ENCODE results near the gene ZNF76.
"Not testable (repeated sequence)": the region's sequence is repeated elsewhere in the genome, so short reads cannot be mapped to it uniquely, and the experiment has no call there.

ZNF76 gene

GRCh38 chr6:35327349-35328027 is 68.0 kb downstream of the ZNF76 start:
- Histone ChIP-seq H3K9ac (ENCODE audit: low read depth, low read length) (no peak overlapping the region), H3K9me3 (ENCODE audit: control insufficient read depth, insufficient read depth, low read length) (no peaks in the 10 kb centered on the region), H3K4me1 (ENCODE audit: control insufficient read depth, insufficient read depth, low read length) (peaks cover 2% of the 10 kb centered on the region), H3K27me3 (ENCODE audit: control insufficient read depth, insufficient read depth, low read length) (no peaks in the 10 kb centered on the region), H3K4me3 (ENCODE audit: low read depth, low read length) (no peak overlapping the region), H3K36me3 (ENCODE audit: control insufficient read depth, insufficient read depth, low read length) (no peaks in the 10 kb centered on the region)

- Histone ChIP-seq H3K27me3 (ENCODE audit: control insufficient read depth, insufficient read depth, low read length) (no peaks in the 10 kb centered on the region), H3K9ac (ENCODE audit: low read depth, low read length) (no peak overlapping the region), H3K36me3 (ENCODE audit: control insufficient read depth, insufficient read depth, low read length) (no peaks in the 10 kb centered on the region), H3K4me1 (ENCODE audit: control insufficient read depth, insufficient read depth, low read length) (peaks cover 2% of the 10 kb centered on the region), H3K4me3 (ENCODE audit: low read depth, low read length) (no peak overlapping the region), H3K9me3 (ENCODE audit: control insufficient read depth, insufficient read depth, low read length) (no peaks in the 10 kb centered on the region)
Observed at GRCh38 chr6:35328108-35328723, 68.7 kb downstream of the ZNF76 start.

GRCh38 chr6:35328965-35329364 is 69.4 kb downstream of the ZNF76 start:
- H3K36me3 ChIP-seq (ENCODE audit: control insufficient read depth, insufficient read depth, low read length); H3K9me3 ChIP-seq (ENCODE audit: control insufficient read depth, insufficient read depth, low read length); H3K4me3 ChIP-seq (ENCODE audit: low read depth, low read length); H3K9ac ChIP-seq (ENCODE audit: low read depth, low read length); H3K27me3 ChIP-seq (ENCODE audit: control insufficient read depth, insufficient read depth, low read length); H3K4me1 ChIP-seq (ENCODE audit: control insufficient read depth, insufficient read depth, low read length): not testable (repeated sequence)

GRCh38 chr6:35330541-35331119 is 71.1 kb downstream of the ZNF76 start:
- Histone ChIP-seq H3K4me1 (ENCODE audit: control insufficient read depth, insufficient read depth, low read length) (peaks cover 2% of the 10 kb centered on the region), H3K27me3 (ENCODE audit: control insufficient read depth, insufficient read depth, low read length) (no peaks in the 10 kb centered on the region), H3K9me3 (ENCODE audit: control insufficient read depth, insufficient read depth, low read length) (no peaks in the 10 kb centered on the region), H3K9ac (ENCODE audit: low read depth, low read length) (no peak overlapping the region), H3K4me3 (ENCODE audit: low read depth, low read length) (no peak overlapping the region), H3K36me3 (ENCODE audit: control insufficient read depth, insufficient read depth, low read length) (no peaks in the 10 kb centered on the region)

GRCh38 chr6:35332074-35332887 is 72.7 kb downstream of the ZNF76 start:
- H3K4me1 ChIP-seq (ENCODE audit: control insufficient read depth, insufficient read depth, low read length); H3K9me3 ChIP-seq (ENCODE audit: control insufficient read depth, insufficient read depth, low read length); H3K27me3 ChIP-seq (ENCODE audit: control insufficient read depth, insufficient read depth, low read length); H3K9ac ChIP-seq (ENCODE audit: low read depth, low read length); H3K4me3 ChIP-seq (ENCODE audit: low read depth, low read length); H3K36me3 ChIP-seq (ENCODE audit: control insufficient read depth, insufficient read depth, low read length): not testable (repeated sequence)

DNA sequence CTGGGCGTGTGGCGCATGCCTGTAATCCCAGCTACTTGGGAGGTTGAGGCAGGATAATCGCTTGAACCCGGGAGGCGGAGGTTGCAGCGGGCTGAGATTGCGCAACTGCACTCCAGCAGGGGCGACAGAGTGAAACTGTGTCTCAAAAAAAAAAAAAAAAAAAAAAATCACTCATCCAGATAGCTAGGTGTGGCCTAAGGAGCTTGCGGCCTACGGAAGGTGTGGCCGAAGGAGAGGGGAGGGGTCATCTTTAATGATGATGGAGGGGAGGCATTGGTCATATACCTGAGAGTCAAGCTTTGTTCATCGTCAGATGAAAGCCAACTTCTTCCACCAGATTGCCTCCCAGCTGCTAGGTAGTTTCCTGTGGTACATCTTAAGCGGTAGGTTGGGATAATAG is 82.0 kb downstream of the ZNF76 start:
- Histone ChIP-seq H3K9ac (ENCODE audit: low read depth, low read length) (no peak overlapping the region), H3K9me3 (ENCODE audit: control insufficient read depth, insufficient read depth, low read length) (no peaks in the 10 kb centered on the region), H3K36me3 (ENCODE audit: control insufficient read depth, insufficient read depth, low read length) (peaks cover 4% of the 10 kb centered on the region), H3K27me3 (ENCODE audit: control insufficient read depth, insufficient read depth, low read length) (peaks cover 5% of the 10 kb centered on the region), H3K4me3 (ENCODE audit: low read depth, low read length) (no peak overlapping the region), H3K4me1 (ENCODE audit: control insufficient read depth, insufficient read depth, low read length) (peaks cover 7% of the 10 kb centered on the region)

DNA sequence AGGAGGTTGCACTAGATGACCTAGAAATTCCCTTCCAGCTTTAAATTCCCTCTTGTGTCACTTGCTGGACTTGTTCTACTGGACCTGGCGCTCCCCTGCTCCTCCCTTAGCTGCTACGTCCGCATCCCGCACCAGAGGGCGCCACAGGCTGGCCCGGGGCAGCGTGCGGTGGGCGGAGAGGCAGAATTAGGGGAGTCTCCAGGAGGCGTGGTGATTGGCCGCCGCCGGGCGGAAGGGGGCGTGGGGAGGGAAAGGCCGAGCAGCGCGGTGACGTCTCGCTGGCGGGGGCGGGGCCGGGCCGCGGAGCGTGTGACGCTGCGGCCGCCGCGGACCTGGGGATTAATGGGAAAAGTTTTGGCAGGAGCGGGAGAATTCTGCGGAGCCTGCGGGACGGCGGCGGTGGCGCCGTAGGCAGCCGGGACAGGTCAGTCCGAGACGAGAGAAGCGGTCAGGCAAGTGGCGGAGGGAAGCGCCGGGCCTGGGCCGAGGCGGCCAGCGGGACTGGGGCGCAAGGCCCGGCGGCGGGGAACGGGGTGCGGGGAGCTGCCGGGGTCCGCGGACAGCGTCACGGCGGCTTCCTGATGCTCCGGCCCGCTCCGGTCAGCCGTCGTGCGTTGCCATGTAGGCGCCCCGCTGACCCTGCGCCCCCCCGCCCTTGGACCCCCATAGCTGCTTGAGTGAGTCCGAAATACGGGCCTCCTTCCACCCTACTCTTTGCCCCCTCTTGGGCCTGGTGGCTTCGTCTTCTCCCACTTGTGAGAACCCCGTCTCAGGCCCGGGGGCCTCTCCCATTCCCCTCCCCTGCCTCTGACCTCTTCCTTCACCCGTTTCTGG is 82.9 kb downstream of the ZNF76 start, which contains the start of gene PPARD:
Gene PPARD (plus strand): TSS at position 301 of the 834 bp plus-strand sequence. CDS start 68,530 bp downstream, outside the sequence.
- peak within 1 kb of the TSS; percentile 71 for H3K4me3 ChIP-seq (ENCODE audit: low read depth, low read length)
- H3K4me1 ChIP-seq (ENCODE audit: control insufficient read depth, insufficient read depth, low read length), result peaks cover 7% of the 10 kb centered on the region
- peaks cover 4% of the 10 kb centered on the region for H3K36me3 ChIP-seq (ENCODE audit: control insufficient read depth, insufficient read depth, low read length)
- H3K27me3 ChIP-seq (ENCODE audit: control insufficient read depth, insufficient read depth, low read length), result peaks cover 5% of the 10 kb centered on the region
- H3K9me3 ChIP-seq (ENCODE audit: control insufficient read depth, insufficient read depth, low read length), result no peaks in the 10 kb centered on the region
- peak within 1 kb of the TSS; percentile 76 for H3K9ac ChIP-seq (ENCODE audit: low read depth, low read length)

- Histone ChIP-seq H3K36me3 (ENCODE audit: control insufficient read depth, insufficient read depth, low read length) (peaks cover 4% of the 10 kb centered on the region), H3K4me3 (ENCODE audit: low read depth, low read length) (peak overlapping the region; percentile 71), H3K27me3 (ENCODE audit: control insufficient read depth, insufficient read depth, low read length) (peaks cover 5% of the 10 kb centered on the region), H3K4me1 (ENCODE audit: control insufficient read depth, insufficient read depth, low read length) (peaks cover 7% of the 10 kb centered on the region), H3K9me3 (ENCODE audit: control insufficient read depth, insufficient read depth, low read length) (no peaks in the 10 kb centered on the region), H3K9ac (ENCODE audit: low read depth, low read length) (peak overlapping the region; percentile 76)
Observed at GRCh38 chr6:35343092-35343834, 83.7 kb downstream of the ZNF76 start.

DNA sequence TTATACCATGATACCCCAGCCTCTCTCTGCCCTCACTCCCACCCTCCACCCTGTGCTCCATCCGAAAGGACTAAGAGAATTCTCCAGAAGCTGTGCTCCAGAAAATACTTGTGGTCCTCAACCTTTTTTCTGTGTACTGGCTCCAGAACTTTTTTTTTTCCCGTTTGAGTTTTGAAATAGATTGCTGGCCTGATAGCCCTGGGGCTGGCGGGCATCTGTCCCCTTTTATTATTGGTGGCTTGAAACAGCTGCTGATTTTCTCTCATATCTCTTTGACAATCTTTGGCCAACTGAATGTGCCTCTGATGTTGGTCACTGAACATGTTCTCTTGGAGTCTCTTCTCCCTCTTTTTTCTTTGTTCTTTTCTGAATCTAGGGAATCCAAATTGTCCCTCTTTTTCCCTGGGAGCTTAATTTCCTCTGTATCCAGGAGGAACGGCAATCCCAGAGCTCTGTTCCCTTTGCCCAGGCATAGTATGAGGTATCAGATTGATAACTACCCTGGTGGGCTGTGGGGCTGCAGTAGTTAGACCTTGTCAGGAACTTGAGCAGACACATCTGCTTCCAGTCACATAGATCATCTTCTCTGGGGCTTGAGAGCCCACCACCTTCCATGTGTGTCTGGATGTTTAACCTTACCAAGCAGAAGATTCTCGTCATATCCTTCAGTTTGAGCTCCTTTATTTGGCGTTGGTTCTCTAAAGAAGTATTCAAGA is 84.5 kb downstream of the ZNF76 start:
- peaks cover 5% of the 10 kb centered on the region for H3K27me3 ChIP-seq (ENCODE audit: control insufficient read depth, insufficient read depth, low read length)
- H3K9ac ChIP-seq (ENCODE audit: low read depth, low read length), result no peak overlapping the region
- peaks cover 4% of the 10 kb centered on the region for H3K36me3 ChIP-seq (ENCODE audit: control insufficient read depth, insufficient read depth, low read length)
- no peak overlapping the region for H3K4me3 ChIP-seq (ENCODE audit: low read depth, low read length)
- peaks cover 7% of the 10 kb centered on the region for H3K4me1 ChIP-seq (ENCODE audit: control insufficient read depth, insufficient read depth, low read length)
- no peaks in the 10 kb centered on the region for H3K9me3 ChIP-seq (ENCODE audit: control insufficient read depth, insufficient read depth, low read length)

Data from iPS-15b (cell line).